SU-DHL-6 (cell line): ENCODE results near the gene C14orf132.
A peak's percentile ranks its signal among the peaks of the same experiment; 100 is the strongest.

Source experiments
- EZH2phosphoT487 ChIP-seq: fragments of 200-600 bp; sonication (generic), shearing (Covaris generic); conservative IDR thresholded peaks from 2 replicates; pipeline ENCODE4 v1.6.1; 2018; ENCODE audit warnings: mild to moderate bottlenecking, antibody characterized with exemption, low read length, moderate library complexity, mixed read lengths
- TF ChIP-seq, protein P1 (sequence below): fragments of 200-600 bp; sonication (generic); IDR thresholded peaks from one replicate; pipeline ENCODE4 v1.5.1; 2017; ENCODE audit warnings: antibody characterized with exemption, mild to moderate bottlenecking, low read length, moderate library complexity; ENCODE audit not compliant: insufficient read depth, poor library complexity, severe bottlenecking

DNA sequence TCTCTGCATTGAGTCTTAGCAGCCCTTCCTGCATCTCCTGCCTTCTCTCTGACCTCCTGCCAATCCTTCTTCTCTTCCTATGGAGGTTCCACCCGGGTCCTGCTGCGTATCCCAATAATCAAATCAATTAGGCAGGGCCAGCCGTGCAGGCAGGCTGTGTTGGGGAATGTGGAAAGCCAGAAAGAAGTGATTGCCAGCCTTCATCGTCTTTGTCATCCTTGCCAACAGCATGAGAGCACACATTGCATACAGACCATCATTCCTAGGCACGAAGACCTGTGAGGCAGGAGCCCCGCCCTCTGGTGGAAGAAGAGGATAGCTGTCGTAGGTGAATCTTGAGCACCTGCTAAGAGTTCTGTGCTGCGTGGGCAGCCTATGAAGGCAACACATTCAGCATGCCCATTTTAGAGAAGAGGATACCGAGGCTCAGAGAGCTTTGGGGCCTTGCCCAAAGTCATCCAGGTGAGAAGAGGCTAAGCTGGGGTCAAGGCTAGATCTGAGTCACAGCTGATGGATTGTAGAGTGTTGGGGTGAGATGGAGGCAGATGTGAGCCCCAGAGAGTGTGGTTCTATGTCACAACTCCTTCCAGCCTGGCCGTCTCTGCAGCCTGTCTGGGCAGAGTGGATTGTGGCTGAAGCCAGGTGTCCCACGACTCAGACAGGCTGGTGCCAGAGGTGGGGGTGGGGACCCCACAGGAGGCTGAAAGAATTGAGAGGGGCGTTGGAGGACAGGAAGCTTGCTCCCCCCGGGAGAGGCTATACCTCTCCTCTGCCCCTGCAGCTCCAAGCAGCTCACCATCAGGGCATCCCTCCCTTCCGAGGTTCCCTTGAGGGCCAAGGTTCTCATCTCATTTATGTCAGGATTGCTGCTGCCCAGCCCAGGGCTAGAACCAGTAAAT lies 12.7 kb downstream of the C14orf132 start:
- TF ChIP-seq, protein P1, sequence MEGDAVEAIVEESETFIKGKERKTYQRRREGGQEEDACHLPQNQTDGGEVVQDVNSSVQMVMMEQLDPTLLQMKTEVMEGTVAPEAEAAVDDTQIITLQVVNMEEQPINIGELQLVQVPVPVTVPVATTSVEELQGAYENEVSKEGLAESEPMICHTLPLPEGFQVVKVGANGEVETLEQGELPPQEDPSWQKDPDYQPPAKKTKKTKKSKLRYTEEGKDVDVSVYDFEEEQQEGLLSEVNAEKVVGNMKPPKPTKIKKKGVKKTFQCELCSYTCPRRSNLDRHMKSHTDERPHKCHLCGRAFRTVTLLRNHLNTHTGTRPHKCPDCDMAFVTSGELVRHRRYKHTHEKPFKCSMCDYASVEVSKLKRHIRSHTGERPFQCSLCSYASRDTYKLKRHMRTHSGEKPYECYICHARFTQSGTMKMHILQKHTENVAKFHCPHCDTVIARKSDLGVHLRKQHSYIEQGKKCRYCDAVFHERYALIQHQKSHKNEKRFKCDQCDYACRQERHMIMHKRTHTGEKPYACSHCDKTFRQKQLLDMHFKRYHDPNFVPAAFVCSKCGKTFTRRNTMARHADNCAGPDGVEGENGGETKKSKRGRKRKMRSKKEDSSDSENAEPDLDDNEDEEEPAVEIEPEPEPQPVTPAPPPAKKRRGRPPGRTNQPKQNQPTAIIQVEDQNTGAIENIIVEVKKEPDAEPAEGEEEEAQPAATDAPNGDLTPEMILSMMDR: peak; percentile 67
- no peak for TF ChIP-seq EZH2phosphoT487
